NCI-H69 (cell line): ENCODE data around the gene GRM4.
"Not testable (repeated sequence)": the region's sequence is repeated elsewhere in the genome, so short reads cannot be mapped to it uniquely, and the experiment has no call there.

Experiments
- DNase-seq: peaks from one replicate; lab custom pipeline; 2025; lab: John Stamatoyannopoulos, UW

Gene GRM4

GRCh38 chr6:34020807-34021553, 124.9 kb downstream of the GRM4 start:
- DNase-seq: peak; percentile 99

GRCh38 chr6:34020278-34020677, 125.6 kb downstream of the GRM4 start:
- DNase-seq: no peak

DNA sequence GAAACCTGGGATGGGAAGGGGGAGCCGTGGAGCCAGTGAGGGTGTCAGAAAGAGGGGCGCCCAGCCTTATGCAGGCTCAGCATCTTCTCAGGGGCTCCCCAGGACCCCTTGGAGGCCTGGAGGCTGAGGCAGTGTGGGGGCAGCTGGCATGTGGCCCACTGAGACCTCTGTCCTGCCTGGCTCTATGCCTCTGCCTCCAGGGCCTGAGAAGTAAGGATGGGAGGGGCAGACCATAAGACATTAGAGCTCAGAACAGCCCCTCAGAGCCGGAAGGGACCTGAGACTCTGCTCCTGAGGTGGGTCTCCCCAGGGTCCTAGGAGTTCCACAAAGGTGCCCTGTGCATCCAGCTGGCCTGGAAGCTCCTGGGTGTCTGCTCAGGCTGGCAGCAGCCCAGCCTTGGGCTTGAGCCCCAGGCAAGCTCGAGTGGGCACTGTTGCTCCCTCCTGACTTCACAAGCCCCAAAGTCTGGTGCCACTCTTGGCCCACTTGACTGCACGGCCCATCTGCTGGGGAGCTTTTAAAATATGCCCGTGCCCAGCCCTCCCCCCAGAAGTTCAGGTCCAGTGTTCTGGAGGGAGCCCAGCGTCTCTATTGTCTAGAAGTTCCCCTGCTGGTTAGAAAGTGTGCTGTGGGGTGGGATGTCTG, 126.8 kb downstream of the GRM4 start:
- DNase-seq: peak; percentile 92

DNA sequence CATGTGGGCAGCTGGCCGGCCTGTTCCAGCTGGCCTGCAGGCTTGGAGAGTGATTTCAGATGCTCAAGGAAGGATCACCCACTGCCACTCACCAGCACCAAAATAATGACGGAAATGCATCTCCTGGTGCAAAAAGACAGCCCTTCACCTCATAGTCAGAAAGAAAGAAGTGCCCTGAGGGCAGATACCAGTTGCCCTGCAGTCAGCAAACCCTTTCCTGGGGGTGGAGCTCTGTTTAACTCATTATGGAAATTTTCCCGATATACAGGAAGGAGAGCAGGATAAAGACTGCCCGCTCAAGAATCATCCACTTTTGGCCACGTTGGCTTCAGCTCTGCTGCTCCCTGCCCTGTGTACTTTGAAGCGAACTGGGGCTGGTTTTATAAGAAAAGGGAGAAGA, 127.9 kb downstream of the GRM4 start:
- peak; percentile 94 for DNase-seq

DNA sequence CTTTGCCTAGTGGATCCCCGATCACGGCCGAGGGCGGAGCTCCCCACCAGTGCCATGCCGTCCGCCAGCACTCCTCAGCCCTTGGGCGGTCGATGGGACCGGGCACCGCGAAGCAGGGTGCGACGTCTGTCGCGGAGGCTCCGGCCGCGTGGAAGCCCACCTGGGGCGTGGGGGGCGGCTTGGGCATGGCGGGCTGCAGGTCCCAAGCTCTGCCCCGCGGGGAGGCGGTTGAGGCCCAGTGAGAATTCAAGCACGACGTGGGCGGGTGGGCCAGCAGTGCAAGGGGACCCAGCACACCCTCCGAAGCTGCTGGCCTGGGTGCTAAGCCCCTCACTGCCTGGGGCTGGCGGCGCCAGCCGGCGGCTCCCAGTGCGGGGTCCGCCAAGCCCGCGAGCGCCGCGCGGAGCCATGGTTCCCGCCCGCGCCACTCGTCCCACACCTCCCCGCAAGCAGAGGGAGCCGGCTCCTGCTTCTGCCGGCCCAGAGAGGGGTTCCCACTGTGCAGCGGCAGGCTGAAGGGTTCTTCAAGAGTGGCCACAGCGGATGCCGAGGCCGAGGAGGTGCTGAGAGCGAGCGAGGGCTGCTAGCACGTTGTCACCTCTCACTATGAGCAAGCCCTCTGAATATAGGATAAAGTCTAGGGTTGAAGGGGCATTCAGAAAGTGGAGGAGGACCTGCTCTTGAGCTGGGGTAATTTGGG, 128.6 kb downstream of the GRM4 start:
- DNase-seq: no peak

GRCh38 chr6:34016573-34016972, 129.3 kb downstream of the GRM4 start:
- DNase-seq: not testable (repeated sequence)

GRCh38 chr6:34015586-34015985, 130.3 kb downstream of the GRM4 start:
- peak; percentile 47 for DNase-seq

- DNase-seq: no peak
Observed at GRCh38 chr6:34011264-34011663, 134.6 kb downstream of the GRM4 start.

GRCh38 chr6:34005901-34006531, 139.9 kb downstream of the GRM4 start:
- peak; percentile 88 for DNase-seq

DNA sequence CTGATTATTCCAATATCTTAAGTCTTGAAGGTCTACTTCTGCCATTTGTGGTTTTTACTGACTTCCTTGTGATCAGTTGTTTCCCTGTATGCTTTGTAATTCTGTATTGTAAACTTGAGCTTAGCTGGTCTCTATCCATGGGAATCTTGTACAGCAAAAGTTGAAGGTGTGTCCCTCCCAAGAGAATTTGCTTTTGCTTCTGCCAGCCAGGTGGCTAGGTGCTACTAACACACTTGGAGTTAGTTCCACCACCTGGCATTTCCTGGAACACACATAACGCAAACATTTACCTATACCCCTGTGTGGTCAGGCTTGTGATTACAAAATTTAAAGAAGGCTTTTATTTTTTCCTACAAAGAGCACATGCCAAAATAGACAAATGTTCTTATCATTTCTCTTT, 141.2 kb downstream of the GRM4 start:
- DNase-seq: peak; percentile 82

- no peak for DNase-seq
Observed at GRCh38 chr6:34003962-34004361, 141.9 kb downstream of the GRM4 start.

DNA sequence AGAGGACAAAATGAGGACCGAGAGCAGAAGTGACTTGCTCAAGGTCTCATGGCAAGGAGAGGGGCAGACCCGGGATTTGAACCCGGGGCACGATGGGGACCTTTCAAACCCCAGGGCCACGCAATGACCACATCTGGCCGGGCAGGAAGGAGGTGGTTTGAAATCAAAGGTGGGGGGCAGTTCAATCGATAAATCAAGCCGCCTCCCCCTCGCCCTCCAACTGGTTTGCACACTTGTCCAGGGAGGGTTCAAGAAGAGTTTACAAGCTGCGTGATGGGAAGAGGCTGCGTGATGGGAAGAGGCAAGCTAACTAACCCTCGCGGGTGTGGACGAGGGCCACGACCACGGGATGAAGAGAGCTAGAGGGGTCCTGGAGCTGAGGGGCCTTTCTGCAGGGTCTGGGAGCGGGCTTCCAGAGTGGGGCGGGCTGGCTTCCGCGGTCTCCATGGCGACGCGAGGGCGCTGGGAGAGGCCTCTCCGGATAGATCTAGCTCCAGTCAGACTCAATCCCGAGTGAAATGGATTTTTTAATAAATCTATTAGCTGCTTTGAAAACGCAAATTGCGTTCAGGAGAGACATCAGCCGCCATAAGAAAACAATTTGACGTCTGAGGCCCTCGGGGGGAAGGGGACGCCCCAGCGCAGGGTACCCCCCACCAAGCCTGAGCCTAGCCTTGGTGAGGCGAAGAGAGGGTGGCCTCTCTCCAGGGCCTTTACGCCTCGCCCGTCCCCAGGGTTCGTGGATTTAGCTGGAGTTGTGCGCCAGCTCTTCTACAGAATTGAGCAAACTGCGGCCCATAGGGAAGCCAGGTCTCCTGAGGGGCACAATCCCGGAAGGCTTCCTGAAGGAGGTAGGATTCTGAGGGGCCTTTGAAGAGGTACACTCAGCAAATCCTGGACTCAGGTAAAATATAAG, 143.9 kb downstream of the GRM4 start:
- DNase-seq: no peak

- no peak for DNase-seq
Observed at GRCh38 chr6:34000281-34000680, 145.6 kb downstream of the GRM4 start.

DNA sequence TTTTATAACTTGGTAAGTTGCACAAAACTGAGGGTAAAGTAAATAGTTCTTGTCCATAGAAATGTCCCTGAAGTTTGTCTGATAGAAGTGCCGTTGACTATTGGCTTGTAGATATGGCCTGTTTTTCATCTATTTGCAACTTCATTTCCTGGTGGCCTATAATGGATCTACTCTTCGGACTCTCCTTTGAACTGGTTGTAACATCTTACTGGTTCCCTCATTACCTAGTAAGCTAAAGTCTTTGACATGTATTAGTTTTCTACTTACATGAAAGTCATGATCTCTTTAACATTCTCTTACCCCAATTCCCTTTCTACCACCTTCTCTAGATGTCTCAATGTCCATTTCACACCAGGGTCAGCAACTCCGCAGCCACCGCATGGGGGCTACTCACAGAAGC, 146.3 kb downstream of the GRM4 start:
- DNase-seq: no peak

GRCh38 chr6:33998660-33999059, 147.2 kb downstream of the GRM4 start:
- no peak for DNase-seq

DNA sequence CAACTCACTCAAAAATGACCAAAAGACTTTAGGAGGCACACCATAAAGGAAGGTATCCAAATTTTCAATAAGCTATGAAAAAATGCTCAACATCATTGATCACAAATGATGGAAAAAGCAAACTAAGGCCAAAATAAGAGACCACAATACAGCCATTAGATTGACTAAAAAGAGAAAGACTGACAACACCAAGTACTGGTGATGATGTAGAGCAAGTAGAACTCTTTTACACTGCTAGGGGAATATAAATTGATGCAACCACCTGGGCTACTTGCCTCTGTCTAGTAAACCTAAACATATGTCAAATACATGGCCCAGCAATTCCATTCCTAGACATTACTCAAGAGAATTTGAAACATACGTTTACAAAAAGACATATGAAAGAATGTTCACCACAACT, 148.6 kb downstream of the GRM4 start:
- DNase-seq: no peak

- DNase-seq: no peak
Observed at GRCh38 chr6:33996120-33996475, 149.8 kb downstream of the GRM4 start.

DNA sequence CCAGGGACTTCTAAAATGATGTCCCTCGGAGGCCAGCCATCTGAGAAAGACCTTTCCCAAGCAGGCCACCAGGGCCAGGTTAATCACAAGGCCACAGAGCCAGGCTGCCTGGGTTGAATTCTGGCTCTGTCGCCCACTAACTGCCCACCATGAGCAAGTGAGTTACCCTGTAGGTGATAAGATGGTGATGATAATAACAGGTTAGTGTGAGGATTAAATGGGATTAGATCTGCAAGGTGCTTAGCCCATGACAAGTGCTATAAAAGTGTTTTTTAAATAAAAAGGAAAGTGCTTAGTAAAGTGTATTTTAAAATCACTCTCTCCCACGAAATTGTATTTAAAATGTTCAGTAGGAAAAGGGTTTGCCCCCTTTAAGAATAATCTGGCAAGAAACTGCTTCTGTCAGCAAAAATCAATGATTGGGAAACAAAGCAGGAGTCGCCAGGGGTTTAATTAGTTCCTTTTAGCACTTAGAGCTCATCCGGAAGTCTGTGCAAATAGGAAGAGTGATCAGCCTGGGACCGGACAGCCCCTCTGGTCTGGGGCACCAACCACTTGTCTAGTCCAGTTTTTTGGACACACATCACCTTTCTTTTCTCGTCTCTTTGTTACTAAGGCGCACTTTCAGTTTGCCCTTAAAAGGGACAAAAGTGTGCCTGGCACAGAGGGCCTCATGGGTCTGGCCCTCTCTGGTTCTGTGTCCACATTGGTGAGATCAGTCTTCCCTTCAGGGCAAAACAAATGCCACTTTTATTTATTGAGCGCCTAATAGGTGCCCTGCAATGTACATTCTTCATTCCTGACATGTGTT, 150.4 kb downstream of the GRM4 start:
- peak; percentile 80 for DNase-seq

GRCh38 chr6:33994472-33995308, 151.2 kb downstream of the GRM4 start:
- DNase-seq: peak; percentile 97
